HepG2 (cell line): Measurements from ENCODE around the gene TPRG1. TPM values are rescaled to one million over a fixed set of nuclear protein-coding genes. Genes with fewer than 3 reads are reported as not detected.

Source experiments
- ATAC-seq: fragments of 200-7000 bp; cut with Tn5 transposase; 3 replicates; pipeline ENCODE4 v1.9.1; 2020; ENCODE audit warnings: mild to moderate bottlenecking, moderate library complexity
- BruUV-seq: library from RNA; stranded (reverse); fragments of 400-500 nt; replicated peaks from 2 replicates; lab custom pipeline; 2021; lab: Mats Ljungman, UMichigan
- CTCF ChIA-PET: fragments of 300-600 bp; formaldehyde crosslinking; extraction: SDS; loops from one replicate; lab custom pipeline; 2021; ENCODE audit warnings: low total read pairs, inconsistent platforms, low intra/inter-chr PET ratio; lab: Yijun Ruan, JAX
- POLR2A ChIA-PET: fragments of 350-600 bp; sonication (Branson Sonifier 250); formaldehyde crosslinking; loops from one replicate; lab custom pipeline; 2020; ENCODE audit warnings: antibody characterized with exemption, inconsistent platforms; lab: Yijun Ruan, JAX
- DNase-seq: peaks from one replicate; pipeline ENCODE4 v3.0.0-alpha.2; 2015; ENCODE audit warnings: low spot score
- FAIRE-seq: peaks from 3 replicates; lab custom pipeline; 2011; peaks lifted over from hg19 to GRCh38; lab: Jason Lieb, UNC
- H2AFZ ChIP-seq: one replicate; pipeline ENCODE4 v1.6.1; 2011; ENCODE audit warnings: low read length, inconsistent platforms
- H3K27ac ChIP-seq: fragments of 300-600 bp; 3 replicates; pipeline ENCODE4 v1.8.0; 2011; ENCODE audit warnings: mixed run types, mild to moderate bottlenecking, mixed read lengths, low read length, inconsistent platforms; ENCODE audit not compliant: insufficient read depth; ENCODE audit errors: extremely low read length
- H3K27me3 ChIP-seq, 2 experiments: fragments of 200-600 bp in 1 of 2; 2 replicates in 1 of 2; 3 replicates in 1 of 2; pipeline versions ENCODE4 v1.6.0 to v1.8.0; 2011; ENCODE audit warnings: low read length in 2 of 2, mild to moderate bottlenecking in 2 of 2, moderate library complexity in 2 of 2, inconsistent platforms in 1 of 2; ENCODE audit not compliant: insufficient read depth in 2 of 2, control insufficient read depth in 1 of 2
- H3K36me3 ChIP-seq, 2 experiments: fragments of 200-600 bp in 1 of 2; replicated peaks in 1 of 2; 2 replicates in 1 of 2; 3 replicates in 1 of 2; pipeline versions ENCODE4 v1.5.1 to v1.8.0; 2011; ENCODE audit warnings: low read length in 2 of 2, inconsistent platforms in 1 of 2; ENCODE audit not compliant: insufficient read depth in 2 of 2, control insufficient read depth in 1 of 2
- H3K4me1 ChIP-seq: 2 replicates; pipeline ENCODE4 v1.5.1; 2012; ENCODE audit warnings: low read length, inconsistent platforms; ENCODE audit not compliant: insufficient read depth
- H3K4me2 ChIP-seq: 2 replicates; pipeline ENCODE4 v1.6.0; 2011; ENCODE audit warnings: low read depth, low read length, inconsistent platforms
- H3K4me3 ChIP-seq, 3 experiments: fragments of 200-600 bp in 1 of 3; sonication (generic), shearing (Covaris generic) in 1 of 3; replicated peaks in 1 of 3; 2 replicates each; pipeline ENCODE4 v1.5.1; 2011 to 2016; ENCODE audit warnings: low read length in 3 of 3, inconsistent platforms in 2 of 3, low read depth in 2 of 3, mild to moderate bottlenecking in 2 of 3, control low read depth in 1 of 3, mixed read lengths in 1 of 3; ENCODE audit not compliant: insufficient read depth in 1 of 3
- H3K79me2 ChIP-seq: one replicate; pipeline ENCODE4 v1.6.1; 2011; ENCODE audit warnings: low read length, inconsistent platforms; ENCODE audit not compliant: insufficient read depth
- H3K9ac ChIP-seq: 2 replicates; pipeline ENCODE4 v1.6.0; 2011; ENCODE audit warnings: mild to moderate bottlenecking, low read depth, low read length, inconsistent platforms; ENCODE audit not compliant: insufficient read depth
- H3K9me3 ChIP-seq: 2 replicates; pipeline ENCODE4 v1.5.1; 2012; ENCODE audit warnings: mild to moderate bottlenecking, low read length
- H4K20me1 ChIP-seq: 2 replicates; pipeline ENCODE4 v1.6.0; 2011; ENCODE audit warnings: inconsistent platforms, mild to moderate bottlenecking, low read length, moderate library complexity; ENCODE audit not compliant: insufficient read depth
- MAFF ChIP-seq: IDR thresholded peaks from 2 replicates; pipeline ENCODE4 v1.6.1; 2011; ENCODE audit warnings: low read depth, low read length, improper control_type of control experiment
- MAFK ChIP-seq, 2 experiments: IDR thresholded peaks in 1 of 2; conservative IDR thresholded peaks in 1 of 2; 2 replicates each; pipeline ENCODE4 v1.6.1; 2011; ENCODE audit warnings: improper control_type of control experiment in 2 of 2, low read length in 2 of 2
- SAFB2 ChIP-seq: sonication (generic); formaldehyde crosslinking; IDR thresholded peaks from 2 replicates; pipeline ENCODE4 v1.5.1; 2020; ENCODE audit warnings: missing genetic modification reagents, low read depth, mild to moderate bottlenecking, borderline replicate concordance
- WGBS: methylation state at CpG from one replicate; pipeline ENCODE4 v1.1.6; 2017; ENCODE audit warnings: low lambda C conversion rate; 5-methylcytosine and 5-hydroxymethylcytosine counted together
- in situ Hi-C: cut with HindIII; loops from 2 replicates; pipeline ENCODE4 v1.10.0; 2017; ENCODE audit warnings: low pct_unique_long_range_greater_than_20kb; ENCODE audit not compliant: extremely low pct_ligation_motif_present
- intact Hi-C: fragments of 100-400 bp; cut with micrococcal nuclease; formaldehyde crosslinking; loops from one replicate; pipeline ENCODE4 v1.10.0; 2022; ENCODE audit not compliant: unreplicated experiment
- polyA plus RNA-seq, 8 experiments: library from polyadenylated mRNA; depleted of rRNA in 3 of 8; stranded (reverse) in 7 of 8; unstranded in 1 of 8; fragments of >200 nt; fragmentation: Illumina TruSeq in 4 of 8; extraction: Trizol in 4 of 8; gene quantifications; 2 replicates each; pipeline versions ENCODE4 v1.2.1 to v1.2.3, GENCODE V29; 2011 to 2016; ENCODE audit warnings: low read depth in 4 of 8, missing spikeins in 1 of 8, mixed read lengths in 1 of 8; ENCODE audit not compliant: insufficient read depth in 1 of 8
- total RNA-seq, 5 experiments: library from RNA; depleted of rRNA; stranded (reverse); fragments of >200 nt; fragmentation: Illumina TruSeq; extraction: Trizol; gene quantifications; 2 replicates each; pipeline ENCODE4 v1.2.3, GENCODE V29; 2016; ENCODE audit warnings: low read depth in 1 of 5

Gene TPRG1
- total and polyA plus RNA-seq, 2 of the 13 experiments (the other 11 are each of a cell fraction or from before 2014, with no cell fraction given) = 0.17 TPM; not detected in 1

GRCh38 chr3:189372243-189372642 lies 200.5 kb downstream of the TPRG1 start:
- FAIRE-seq (no peak), ATAC-seq (no peak), DNase-seq (no peak)
- Histone ChIP-seq H3K4me1 (no peaks in the 10 kb centered on the region), H2AFZ (no peak overlapping the region), H3K9ac (no peak overlapping the region), H3K4me2 (no peak overlapping the region), H3K36me3 (no peaks in the 10 kb centered on the region), H3K27ac (no peak overlapping the region), H3K79me2 (no peaks in the 10 kb centered on the region), H3K27me3 (no peaks in the 10 kb centered on the region), H3K9me3 (0 out of 2 replicates have a peak, but pooled peaks cover 3% of the 10 kb centered on the region), H4K20me1 (no peaks in the 10 kb centered on the region), H3K4me3 (no peak overlapping the region)
- no TSS peak for BruUV-seq
- TF ChIP-seq SAFB2 (CRISPR knock-in tag) = no peak
- TF ChIP-seq MAFK (conservative IDR thresholded peaks at IDR 0.05 in 1 of 2, IDR thresholded peaks at IDR 0.05 in 1 of 2; ENCODE audit: low read length in 2 of 2) = peak; percentile 73 to 78; a peak in 3 of 4 replicates
- peak; percentile 69 for TF ChIP-seq MAFF
- intact Hi-C loops (no loop called here), in situ Hi-C loops (no loop called here)
- ChIA-PET POLR2A (no interaction called here), CTCF (no interaction called here)
- WGBS = 3% methylated on average over 3 of the region's 3 CpGs
